GM18909 (cell line): ENCODE data around the gene RFNG.

Source experiments
- ATAC-seq: cut with Tn5 transposase; IDR thresholded peaks from one replicate; pipeline ENCODE4 v1.9.1; 2021; ENCODE audit warnings: mild to moderate bottlenecking; ENCODE audit not compliant: unreplicated experiment, poor library complexity

The RFNG gene

DNA sequence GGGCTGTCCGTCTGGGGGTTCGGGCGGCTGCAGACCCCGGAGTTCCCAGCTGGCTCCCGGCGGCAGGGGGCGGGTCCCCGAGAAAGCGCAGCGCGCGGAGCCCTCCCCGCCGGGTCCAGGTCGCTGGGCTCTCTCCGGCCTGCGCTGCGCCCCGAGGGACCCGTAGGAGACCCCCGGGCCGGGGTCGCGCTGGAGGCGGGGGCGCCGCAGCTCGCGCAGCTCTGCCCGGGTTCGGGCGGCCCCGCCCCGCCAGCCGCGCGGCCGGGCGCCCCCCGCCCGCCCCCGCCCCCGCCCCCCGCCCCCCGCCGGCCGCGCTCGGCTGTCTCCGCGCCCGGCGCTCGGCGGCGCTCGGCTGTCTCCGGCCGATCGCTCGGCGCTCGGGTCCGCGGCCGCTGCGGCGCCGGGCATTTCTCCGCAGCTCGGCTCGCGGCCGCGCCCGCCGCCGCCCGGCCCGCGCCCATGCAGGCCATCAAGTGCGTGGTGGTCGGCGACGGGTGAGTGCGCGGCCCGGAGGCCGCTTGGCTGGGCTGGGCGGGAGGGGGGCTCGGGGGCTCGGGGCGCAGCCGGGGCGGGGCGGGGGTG is 20.2 kb downstream of the RFNG start, which contains the start of gene RAC3:
RAC3 (plus strand) TSS at position 376 of the 582 bp plus-strand sequence; CDS start at position 460, 84 bp downstream.
- no peak for ATAC-seq

DNA sequence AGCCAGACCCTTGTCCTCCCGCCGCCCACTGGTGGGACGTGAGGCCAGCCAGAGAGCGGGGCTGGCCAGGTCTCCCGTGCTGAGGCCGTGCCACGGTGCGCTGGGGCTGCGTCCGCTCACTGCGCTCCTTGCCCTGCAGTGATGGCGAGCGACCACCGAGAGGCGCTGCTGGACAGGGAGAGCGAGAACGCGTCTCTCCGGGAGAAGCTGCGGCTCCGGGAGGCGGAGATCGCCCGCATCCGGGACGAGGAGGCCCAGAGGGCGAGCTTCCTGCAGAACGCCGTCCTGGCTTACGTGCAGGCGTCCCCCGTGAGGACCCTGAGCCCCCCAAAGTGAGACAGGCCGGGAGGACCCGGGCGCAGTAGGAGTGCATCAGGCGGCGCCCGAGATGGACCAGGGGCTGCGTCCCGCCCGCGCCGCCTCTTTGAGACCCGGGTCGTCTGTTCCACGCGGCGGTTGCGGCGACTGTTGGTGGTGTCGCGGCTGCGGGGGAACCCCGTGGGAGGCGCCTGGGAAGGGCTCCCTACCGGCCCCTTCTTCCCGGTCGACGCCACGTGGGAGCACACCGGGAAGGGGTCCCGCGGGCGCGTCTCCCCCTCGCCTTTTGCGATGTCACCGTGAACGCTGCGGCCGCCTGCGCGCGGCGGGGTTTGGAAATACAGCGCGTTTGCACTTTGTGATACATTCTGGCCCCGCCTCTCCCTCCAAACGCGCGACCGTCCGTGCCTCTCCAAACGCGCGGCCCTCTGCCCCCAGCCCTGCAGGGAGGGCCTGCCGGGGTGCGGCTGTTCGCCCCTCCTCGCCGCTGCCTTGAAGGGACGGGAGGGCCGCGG is 20.9 kb downstream of the RFNG start:
- peak; percentile 40 for ATAC-seq

DNA sequence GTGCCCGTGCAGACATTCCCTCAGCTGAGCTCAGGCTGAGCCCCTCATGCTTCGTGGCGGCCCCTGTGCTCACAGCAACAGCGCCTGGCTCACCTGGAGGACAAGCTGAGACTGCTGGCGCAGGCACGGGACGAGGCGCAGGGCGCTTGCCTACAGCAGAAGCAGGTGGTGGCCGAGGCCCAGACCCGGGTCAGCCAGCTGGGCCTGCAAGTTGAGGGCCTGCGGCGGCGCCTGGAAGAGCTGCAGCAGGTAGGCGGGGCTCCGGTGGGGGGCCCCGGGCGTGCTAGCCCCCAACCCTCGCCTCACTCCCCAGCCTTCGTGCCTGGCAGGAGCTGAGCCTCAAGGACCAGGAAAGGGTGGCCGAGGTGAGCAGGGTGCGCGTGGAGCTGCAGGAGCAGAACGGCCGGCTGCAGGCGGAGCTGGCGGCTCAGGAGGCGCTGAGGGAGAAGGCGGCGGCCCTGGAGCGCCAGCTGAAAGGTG is 21.6 kb downstream of the RFNG start:
- no peak for ATAC-seq

DNA sequence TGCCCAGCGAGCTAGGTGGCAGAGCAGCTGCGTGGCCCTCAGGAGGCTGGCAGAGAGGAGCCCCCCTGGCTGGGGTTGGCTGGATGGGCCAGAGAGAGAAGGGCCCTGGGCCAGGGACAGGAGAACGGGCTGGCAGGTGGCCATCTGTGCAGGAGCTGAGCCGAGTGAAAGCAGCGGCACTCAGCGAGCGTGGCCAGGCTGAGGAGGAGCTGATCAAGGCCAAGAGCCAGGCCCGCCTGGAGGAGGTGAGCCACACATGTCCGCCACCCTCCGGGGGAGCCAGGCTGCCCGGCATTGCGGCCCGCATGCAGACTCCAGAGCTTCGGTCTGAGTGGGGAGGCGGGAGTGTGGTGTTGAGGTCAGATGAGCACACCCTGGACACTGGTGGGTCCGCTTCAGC is 22.2 kb downstream of the RFNG start:
- no peak for ATAC-seq

DNA sequence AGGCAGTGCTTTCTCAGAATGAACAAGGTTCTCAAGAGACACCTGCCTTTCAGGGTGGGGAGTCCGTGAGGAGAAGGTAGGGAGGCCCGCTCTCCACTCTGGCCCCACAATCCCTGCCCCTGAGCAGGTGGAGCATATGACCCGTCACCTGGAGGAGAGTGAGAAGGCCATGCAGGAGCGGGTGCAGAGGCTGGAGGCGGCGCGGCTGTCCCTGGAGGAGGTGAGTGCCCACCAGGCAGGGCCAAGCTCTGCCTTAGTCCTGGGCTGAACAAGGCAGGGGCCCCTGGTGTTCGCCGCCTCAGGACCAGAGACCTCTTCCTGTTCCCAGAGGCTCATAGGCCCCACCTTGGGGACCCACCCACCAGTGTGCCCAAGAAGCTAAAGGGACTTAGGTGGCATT is 22.6 kb downstream of the RFNG start:
- no peak for ATAC-seq

DNA sequence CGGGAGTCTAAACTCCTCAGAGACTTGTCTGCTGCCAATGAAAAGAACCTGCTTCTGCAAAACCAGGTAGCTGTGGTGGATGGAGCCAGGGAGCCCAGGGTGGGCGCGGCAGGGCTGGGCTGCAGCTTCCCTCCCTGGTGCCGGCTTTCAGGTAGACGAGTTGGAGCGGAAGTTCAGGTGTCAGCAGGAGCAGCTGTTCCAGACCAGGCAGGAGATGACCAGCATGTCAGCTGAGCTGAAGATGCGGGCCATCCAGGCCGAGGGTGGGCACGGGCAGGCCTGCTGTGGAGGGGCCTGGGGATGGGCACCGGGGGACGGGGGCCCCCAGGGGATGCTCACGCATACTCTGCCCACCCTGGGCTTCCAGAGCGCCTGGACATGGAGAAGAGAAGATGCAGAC is 23.4 kb downstream of the RFNG start:
- no peak for ATAC-seq

DNA sequence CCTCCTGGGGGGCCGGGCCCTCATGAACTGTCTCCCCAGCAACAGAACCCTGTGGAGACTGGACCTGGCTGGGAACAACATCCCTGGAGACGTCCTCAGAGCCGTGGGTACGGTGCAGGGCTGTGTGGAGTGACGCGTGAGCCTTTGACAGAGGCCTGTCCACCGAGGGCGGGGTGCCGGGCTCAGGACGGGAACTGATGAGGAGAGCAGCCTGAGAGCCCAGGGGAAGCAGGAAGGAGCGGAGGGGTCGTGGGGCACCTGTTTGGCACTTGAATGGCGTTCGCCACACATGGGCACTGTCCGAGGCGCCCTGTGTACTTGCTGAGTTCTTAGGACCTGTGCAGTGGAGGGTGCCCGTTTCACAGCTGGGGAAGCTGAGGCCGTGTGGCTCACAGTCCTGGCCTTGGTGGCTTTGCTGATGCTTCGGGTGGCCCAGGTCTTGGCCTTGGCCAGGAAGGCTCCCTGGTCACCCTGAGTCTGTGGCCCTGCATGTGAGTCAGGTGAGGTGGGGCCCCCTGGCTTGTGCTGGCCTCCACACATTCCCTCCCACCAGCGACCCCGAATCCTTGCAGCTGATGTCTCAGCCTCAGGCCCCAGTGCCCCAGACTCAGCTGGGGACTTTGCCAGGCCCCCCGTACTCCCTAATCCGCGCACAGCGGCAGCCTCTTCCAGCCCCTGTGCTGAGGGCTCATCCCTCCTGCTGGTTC is 26.1 kb downstream of the RFNG start:
- no peak for ATAC-seq

DNA sequence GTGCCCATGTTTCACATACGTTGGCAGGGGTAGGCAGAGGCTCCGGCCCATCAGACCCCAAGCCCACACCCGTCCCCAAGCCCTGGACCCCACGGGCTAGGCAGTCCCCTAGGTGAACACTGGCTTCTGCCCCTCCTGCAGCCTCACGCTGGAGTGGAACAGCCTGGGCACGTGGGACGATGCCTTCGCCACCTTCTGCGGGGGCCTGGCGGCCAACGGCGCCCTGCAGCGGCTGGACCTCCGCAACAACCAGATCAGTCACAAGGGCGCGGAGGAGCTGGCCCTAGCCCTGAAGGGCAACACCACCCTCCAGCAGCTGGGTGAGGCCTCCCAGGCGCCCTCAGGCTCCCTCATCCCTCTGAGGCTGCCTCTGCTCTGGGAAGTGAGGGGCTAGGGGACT is 26.8 kb downstream of the RFNG start:
- no peak for ATAC-seq

DNA sequence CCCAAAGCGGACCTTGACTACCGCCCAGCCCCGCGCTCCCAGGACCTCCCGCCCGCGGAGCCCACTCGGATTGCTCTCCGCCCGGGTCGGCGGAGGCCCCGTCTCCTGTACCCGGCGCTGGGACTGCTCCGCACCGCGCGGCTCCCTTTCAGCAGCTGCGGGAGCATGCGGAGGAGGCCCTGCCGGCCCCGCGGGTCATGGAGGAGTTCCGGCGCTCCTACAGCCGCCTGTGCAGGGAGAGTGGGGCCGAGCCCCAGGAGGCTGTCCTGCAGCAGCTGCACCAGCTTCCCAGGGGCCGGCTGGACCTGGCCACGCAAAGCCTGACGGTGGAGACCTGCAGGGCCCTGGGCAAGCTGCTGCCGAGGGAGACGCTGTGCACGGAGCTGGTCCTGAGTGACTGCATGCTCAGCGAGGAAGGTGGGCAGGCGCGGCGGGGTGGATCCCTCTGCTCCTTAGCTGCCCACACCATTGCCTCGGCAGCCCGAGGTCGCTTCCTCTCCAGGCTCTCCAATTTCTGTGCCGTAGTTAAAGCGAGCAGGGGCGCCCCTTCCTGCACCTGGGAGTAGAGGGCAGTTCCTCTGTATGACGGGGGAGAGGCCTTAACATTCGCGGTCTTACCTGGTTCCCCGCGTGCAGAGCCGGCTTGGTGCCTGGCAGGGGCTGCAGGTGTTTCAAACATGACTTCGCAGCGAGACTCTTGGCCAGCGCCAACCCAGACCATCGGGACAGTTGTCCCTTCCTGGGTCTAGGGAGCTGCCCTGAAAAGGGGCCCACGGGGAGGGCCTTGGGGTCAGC is 28.0 kb downstream of the RFNG start:
- ATAC-seq, result no peak

DNA sequence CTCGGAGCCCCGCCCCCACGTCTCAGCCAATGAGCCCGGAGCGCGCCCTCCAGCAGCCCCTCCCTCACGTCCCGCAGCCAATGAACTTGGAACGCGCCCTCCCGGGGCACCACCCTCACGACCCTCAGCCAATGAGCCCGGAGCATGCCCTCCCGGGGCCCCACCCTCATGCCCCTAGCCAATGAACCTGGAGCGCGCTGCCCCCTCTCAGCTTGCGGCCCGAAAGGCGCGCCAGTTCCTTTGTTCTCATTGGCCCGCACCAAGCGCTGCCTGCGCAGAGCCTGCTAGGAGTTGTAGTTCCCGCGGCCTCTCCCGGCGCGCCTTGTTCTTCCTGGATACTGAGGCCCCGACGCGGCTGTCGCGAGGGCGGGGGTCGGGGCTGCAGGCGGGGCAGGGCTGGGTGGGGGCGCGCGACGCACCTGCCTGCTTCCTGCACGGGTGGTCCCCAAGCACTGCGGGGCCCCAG is 28.6 kb downstream of the RFNG start, which contains the start of gene LRRC45:
LRRC45 (plus strand) TSS at position 325 of the 466 bp plus-strand sequence. CDS start 339 bp downstream, outside the sequence.
- ATAC-seq, result peak; percentile 85

DNA sequence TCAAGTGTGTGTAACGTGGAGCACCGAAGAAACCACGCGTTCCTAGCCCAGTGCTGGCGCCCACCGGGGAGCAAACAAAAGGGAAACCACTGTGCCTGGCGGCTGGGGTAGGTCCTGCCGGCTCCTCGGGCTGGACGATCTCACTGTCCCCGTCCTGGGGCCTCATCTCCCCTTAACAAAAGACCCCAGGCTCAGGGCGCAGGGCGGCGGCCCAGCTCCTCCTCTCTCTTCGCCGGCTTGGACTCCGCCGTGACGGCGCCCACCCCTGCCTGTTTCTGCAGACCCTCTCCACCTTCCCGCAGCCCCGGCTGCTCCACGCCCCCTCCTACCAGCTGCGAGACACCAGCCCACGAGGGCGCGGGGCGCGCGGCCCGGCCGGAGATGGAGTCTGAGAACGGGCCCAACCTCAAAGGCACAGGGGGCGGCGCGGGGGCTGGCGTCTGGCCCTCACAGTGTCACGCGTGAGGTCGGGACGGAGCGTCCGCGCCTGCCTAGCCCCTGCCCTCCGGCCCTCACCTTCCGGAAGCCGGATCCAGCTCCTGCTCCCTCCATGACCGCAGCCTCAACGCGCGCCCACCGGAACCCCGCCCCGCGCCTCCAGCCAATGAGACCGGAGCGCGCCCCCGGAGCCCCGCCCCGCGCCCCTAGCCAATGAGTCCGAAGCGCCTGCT is 29.2 kb downstream of the RFNG start, which contains the start of gene CENPX:
CENPX (minus strand) TSS at position 569 of the 671 bp plus-strand sequence; CDS start at position 552, 17 bp downstream.
- no peak for ATAC-seq

DNA sequence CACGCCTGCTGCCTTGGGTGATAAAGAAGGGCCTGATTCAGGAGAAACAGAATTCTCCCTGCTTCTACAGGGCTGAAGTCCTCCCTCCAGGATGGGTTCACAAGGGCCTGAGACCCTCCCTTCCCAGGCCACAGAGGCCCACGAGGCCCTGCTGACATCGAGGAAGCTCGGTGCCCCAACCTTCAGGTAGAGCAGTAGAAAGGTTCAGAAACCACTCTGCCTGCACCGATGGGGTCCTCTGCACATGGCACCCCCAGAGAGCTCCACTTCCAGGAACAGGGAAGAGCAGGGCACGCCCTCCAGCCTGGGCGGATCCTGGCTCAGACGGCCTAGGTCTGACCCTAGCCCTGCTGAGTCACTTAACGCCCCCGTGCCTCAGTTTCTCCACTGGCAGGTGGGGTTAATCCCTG is 29.7 kb downstream of the RFNG start:
- no peak for ATAC-seq

DNA sequence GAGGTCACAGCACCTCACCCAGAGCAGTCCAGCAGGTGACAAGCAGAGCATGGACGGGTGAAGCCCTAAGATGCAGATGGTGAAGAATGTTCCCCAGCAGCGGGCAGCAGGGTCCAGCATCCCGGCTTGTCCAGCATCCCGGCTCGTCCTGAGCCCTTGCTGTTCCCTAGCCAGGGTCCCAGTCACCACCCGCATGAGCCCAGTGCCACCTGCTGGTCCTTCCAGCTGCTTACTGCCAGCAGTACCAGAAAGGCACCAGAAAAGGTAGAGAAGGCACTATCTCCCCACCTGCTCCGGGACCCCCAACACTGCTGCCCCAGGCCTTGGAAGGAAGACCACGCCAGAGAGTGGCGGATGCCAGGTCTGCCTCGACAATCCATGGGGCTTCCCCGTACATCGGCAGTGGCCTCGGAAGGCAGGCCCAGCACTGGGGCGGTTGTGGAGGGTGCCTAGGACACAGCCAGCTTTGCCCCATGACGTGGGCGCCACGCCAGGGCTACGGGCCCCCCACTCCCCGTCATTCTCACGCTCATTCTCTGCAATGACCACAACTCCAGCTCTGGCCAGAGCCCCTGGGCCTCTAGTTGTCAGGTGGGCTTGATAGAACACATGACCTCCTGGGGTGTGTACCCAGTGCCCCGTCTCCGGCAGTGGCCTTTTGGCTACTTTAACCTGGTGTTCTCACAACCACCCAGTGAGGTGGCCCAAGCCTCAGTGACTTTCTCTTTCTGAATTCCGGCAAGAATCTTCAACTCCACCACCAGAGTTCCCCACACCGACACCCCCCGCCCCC is 30.3 kb downstream of the RFNG start:
- no peak for ATAC-seq

DNA sequence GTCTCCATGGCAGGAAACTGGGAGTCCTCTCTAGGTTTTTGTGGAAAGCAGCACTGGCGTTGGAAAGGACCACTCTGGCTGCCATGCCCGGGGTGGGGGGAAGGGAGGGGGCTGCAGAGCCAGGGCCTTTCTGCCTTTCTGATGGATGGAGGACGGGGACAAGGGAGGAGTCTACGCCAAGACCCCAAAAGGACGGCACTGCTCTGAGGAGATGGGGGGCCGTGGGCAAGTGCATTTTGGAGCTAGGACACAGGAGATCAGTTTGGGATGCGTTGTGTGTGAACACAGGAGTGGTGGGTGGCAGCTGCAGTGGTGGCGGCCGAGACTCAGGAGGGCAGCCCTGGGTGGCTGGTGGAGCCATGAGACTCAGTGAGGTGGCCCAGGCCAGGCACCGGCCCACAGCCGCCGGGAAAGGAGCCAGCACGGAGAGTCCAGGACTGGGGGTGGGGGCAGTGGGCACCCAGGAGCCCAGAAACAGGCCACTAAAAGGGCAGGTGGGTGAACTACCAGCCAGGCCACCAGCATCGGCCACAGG is 31.0 kb downstream of the RFNG start:
- no peak for ATAC-seq

DNA sequence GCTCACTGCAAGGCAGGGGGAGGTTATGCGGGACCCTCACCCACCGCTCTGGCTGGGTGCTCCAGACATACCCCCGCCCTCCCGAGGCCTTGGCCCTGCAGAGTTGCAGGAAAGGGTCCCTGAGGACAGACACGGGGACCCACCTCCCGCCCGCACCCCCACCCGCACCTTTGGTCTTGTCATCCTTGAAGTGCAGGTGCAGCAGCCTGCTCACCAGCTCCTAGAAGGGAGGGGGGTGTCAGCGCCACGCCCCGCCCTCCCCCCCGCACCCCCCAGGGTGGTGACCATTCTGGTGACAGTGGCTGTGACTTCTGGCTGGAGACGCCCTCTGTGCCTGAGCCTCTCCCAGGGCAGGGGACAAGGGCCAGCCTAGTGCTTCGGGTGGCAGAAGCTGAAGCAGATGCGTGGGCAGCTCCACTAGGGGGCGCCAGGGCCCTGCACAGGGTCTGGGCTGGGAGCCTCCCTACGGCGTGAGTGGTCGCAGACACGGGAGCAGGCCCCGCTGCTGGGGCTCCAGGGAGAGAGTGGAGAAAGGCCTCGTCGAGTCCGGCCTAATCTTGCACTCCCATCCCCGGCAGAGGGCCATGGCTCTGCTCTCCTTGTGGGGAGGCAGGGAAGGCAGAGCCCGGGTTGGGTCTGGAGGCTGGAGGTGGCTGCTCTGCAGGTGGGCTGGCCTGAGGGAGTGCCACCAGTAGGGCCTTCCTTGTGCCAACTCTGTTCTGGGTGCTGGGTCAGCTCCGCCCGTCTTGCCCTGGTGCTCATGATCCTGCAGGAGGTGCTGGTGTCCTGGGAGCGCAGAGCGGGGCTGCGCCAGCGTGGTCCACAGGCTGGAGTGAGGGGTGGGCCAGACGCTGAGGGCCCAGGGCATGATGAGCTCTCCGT is 31.7 kb downstream of the RFNG start:
- ATAC-seq, result no peak

DNA sequence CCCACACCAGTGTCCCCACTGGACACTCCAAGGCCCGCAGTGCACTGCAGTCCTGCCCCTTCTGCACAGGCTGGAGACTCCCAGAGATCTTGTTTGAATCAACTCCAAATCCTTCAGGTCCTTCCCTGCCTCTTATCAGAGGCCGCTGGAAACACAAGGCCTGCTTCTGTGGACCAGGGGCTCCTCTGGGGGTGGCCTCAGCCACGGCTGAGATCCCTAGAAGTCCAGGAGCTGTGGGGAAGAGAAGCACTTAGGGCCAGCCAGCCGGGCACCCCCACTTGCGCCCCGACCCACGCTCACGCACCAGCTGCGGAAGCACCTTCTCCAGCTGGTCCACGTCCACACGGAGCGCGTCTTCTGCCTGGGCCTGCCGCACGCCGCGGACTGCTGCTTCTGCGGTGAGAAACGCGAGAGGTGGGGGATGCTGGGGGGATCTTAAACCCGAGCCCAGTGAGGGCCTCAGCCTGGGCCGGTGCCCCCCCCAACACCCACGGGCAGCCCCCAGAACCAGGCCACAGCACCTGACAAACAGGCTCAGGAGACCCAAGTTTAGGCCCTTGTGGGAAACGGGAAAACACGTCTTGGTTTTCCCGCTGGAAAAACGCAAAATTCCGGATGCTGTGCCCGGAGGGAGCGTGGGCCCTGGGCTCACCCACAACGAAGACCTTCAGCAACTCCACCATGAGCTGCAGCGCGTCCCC is 32.5 kb downstream of the RFNG start:
- ATAC-seq, result no peak
